CD14-positive monocyte (primary cell): Measurements from ENCODE around the gene CDH13. TPM values are rescaled to one million over a fixed set of nuclear protein-coding genes. Genes with fewer than 3 reads are reported as not detected.

ENCODE experiments used
- DNase-seq, 3 donors: peaks; one replicate each; pipeline ENCODE4 v3.0.0-alpha.2; 2011 to 2022
- H2AFZ ChIP-seq: 2 replicates; pipeline ENCODE4 v1.6.0; 2012; ENCODE audit warnings: mild to moderate bottlenecking, low read depth, low read length, inconsistent platforms; ENCODE audit not compliant: insufficient read depth, poor library complexity, severe bottlenecking
- H3K27ac ChIP-seq, 2 donors: 1 replicate in 1 of 2; 2 replicates in 1 of 2; pipeline ENCODE4 v1.5.1; 2012 to 2013; ENCODE audit warnings: low read length in 2 of 2, control low read depth in 1 of 2, inconsistent platforms in 1 of 2, low read depth in 1 of 2, mild to moderate bottlenecking in 1 of 2
- H3K27me3 ChIP-seq, 2 donors: one replicate each; pipeline versions ENCODE4 v1.6.0 to v1.6.1; 2011 to 2013; ENCODE audit warnings: low read length in 2 of 2; ENCODE audit not compliant: control insufficient read depth in 2 of 2, insufficient read depth in 2 of 2
- H3K36me3 ChIP-seq, 2 donors: replicated peaks in 1 of 2; 1 replicate in 1 of 2; 2 replicates in 1 of 2; pipeline versions ENCODE4 v1.5.1 to v1.6.1; 2012 to 2013; ENCODE audit warnings: low read length in 2 of 2, control low read depth in 1 of 2, inconsistent platforms in 1 of 2, mild to moderate bottlenecking in 1 of 2; ENCODE audit not compliant: insufficient read depth in 2 of 2, control insufficient read depth in 1 of 2
- H3K4me1 ChIP-seq, 2 donors: 1 replicate in 1 of 2; 2 replicates in 1 of 2; pipeline versions ENCODE4 v1.5.1 to v1.6.1; 2012 to 2013; ENCODE audit warnings: low read length in 2 of 2, control low read depth in 1 of 2, inconsistent platforms in 1 of 2, mild to moderate bottlenecking in 1 of 2, moderate library complexity in 1 of 2; ENCODE audit not compliant: insufficient read depth in 2 of 2, control insufficient read depth in 1 of 2
- H3K4me2 ChIP-seq: replicated peaks from 2 replicates; pipeline ENCODE3; 2012; ENCODE audit warnings: low read length, moderate library complexity, mild to moderate bottlenecking; ENCODE audit not compliant: poor library complexity, severe bottlenecking; ENCODE audit errors: extremely low read depth
- H3K4me3 ChIP-seq, 3 experiments: fragments of 200-600 bp in 1 of 3; sonication (generic) in 1 of 3; replicated peaks in 1 of 3; 1 replicate in 2 of 3; 2 replicates in 1 of 3; pipeline ENCODE4 v1.5.1; 2011 to 2013; ENCODE audit warnings: low read length in 3 of 3, mild to moderate bottlenecking in 3 of 3, control low read depth in 2 of 3, low read depth in 2 of 3, inconsistent platforms in 1 of 3, moderate library complexity in 1 of 3
- H3K79me2 ChIP-seq: 2 replicates; pipeline ENCODE4 v1.6.0; 2012; ENCODE audit warnings: mild to moderate bottlenecking, control low read depth, inconsistent platforms, low read length, moderate library complexity; ENCODE audit not compliant: insufficient read depth
- H3K9ac ChIP-seq: 2 replicates; pipeline ENCODE4 v1.6.0; 2017; ENCODE audit warnings: low read length, mild to moderate bottlenecking; ENCODE audit not compliant: insufficient read depth, poor library complexity, severe bottlenecking
- H3K9me3 ChIP-seq, 2 donors: replicated peaks in 1 of 2; 1 replicate in 1 of 2; 2 replicates in 1 of 2; pipeline versions ENCODE4 v1.5.1 to v1.6.1; 2012 to 2013; ENCODE audit warnings: low read length in 2 of 2, control low read depth in 1 of 2; ENCODE audit not compliant: control insufficient read depth in 1 of 2, insufficient read depth in 1 of 2
- H4K20me1 ChIP-seq: 2 replicates; pipeline ENCODE4 v1.6.0; 2012; ENCODE audit warnings: mild to moderate bottlenecking, low read length, control low read depth, moderate library complexity; ENCODE audit not compliant: insufficient read depth
- H3K27ac Mint-ChIP-seq, 7 donors: one replicate each; pipeline ENCODE4 v1.8.0; 2020; ENCODE audit warnings: mild to moderate bottlenecking in 7 of 7, mixed read lengths in 7 of 7, moderate library complexity in 6 of 7, inconsistent platforms in 2 of 7
- H3K27me3 Mint-ChIP-seq, 3 donors: one replicate each; pipeline ENCODE4 v1.8.0; 2021 to 2022; ENCODE audit warnings: low read depth in 3 of 3, mild to moderate bottlenecking in 3 of 3, mixed read lengths in 3 of 3, moderate library complexity in 3 of 3, inconsistent platforms in 1 of 3
- H3K36me3 Mint-ChIP-seq, 2 donors: one replicate each; pipeline ENCODE4 v1.8.0; 2020; ENCODE audit warnings: mixed read lengths in 2 of 2, inconsistent platforms in 1 of 2, mild to moderate bottlenecking in 1 of 2
- H3K4me1 Mint-ChIP-seq: one replicate; pipeline ENCODE4 v1.8.0; 2020; ENCODE audit warnings: mild to moderate bottlenecking, mixed read lengths
- H3K4me3 Mint-ChIP-seq, 2 donors: one replicate each; pipeline ENCODE4 v1.8.0; 2020; ENCODE audit warnings: mild to moderate bottlenecking in 2 of 2, mixed read lengths in 2 of 2, moderate library complexity in 1 of 2
- H3K9me3 Mint-ChIP-seq, 7 donors: one replicate each; pipeline ENCODE4 v1.8.0; 2020 to 2022; ENCODE audit warnings: mixed read lengths in 7 of 7, mild to moderate bottlenecking in 6 of 7, moderate library complexity in 6 of 7, inconsistent platforms in 2 of 7
- CTCF ChIP-seq: fragments of 200-600 bp; IDR thresholded peaks from one replicate; pipeline ENCODE4 v1.8.0; 2022; ENCODE audit warnings: antibody characterized with exemption, mild to moderate bottlenecking
- WGBS: methylation state at CpG from one replicate; pipeline ENCODE4 v1.1.5; 2013; ENCODE audit warnings: missing lambda C conversion rate; ENCODE audit not compliant: insufficient coverage; 5-methylcytosine and 5-hydroxymethylcytosine counted together
- intact Hi-C, 2 donors: fragments of 100-400 bp; cut with micrococcal nuclease; formaldehyde crosslinking; loops; one replicate each; pipeline versions ENCODE4 v1.15.0 to v1.15.1; 2023
- polyA plus RNA-seq, 3 donors: library from polyadenylated mRNA; depleted of rRNA in 1 of 3; unstranded in 2 of 3; stranded (reverse) in 1 of 3; fragments of 300-500 nt in 2 of 3; fragments of >200 nt in 1 of 3; fragmentation: Illumina TruSeq in 2 of 3; gene quantifications; 1 replicate in 2 of 3; 2 replicates in 1 of 3; pipeline ENCODE4 v1.2.3, GENCODE V29; 2012 to 2021

CDH13 gene
- polyA plus RNA-seq, 3 donors = 0.13 to 0.19 TPM; not detected in 1

- no peak overlapping the region for H3K27ac Mint-ChIP-seq
- intact Hi-C loops = no loop called here
- H3K4me3 ChIP-seq = no peak overlapping the region
- H4K20me1 ChIP-seq = no peaks in the 10 kb centered on the region
- H3K36me3 Mint-ChIP-seq = no peaks in the 10 kb centered on the region
- H3K4me3 Mint-ChIP-seq = no peak overlapping the region
- no peak for DNase-seq
- no peaks in the 10 kb centered on the region for H3K79me2 ChIP-seq
- no peak overlapping the region for H3K9ac ChIP-seq
- no peak for TF ChIP-seq CTCF
- H3K27ac ChIP-seq = no peak overlapping the region
- no peaks in the 10 kb centered on the region for H3K27me3 ChIP-seq
- no peak overlapping the region for H2AFZ ChIP-seq
- 86% methylated on average over 5 of the region's 5 CpGs for WGBS
- H3K9me3 Mint-ChIP-seq = peaks cover 0 to 12% (median 3%) of the 10 kb centered on the region in 7 donors
- H3K4me1 ChIP-seq = no peaks in the 10 kb centered on the region
- H3K9me3 ChIP-seq = no peaks in the 10 kb centered on the region
- no peaks in the 10 kb centered on the region for H3K36me3 ChIP-seq
- H3K4me2 ChIP-seq = no peak overlapping the region
- H3K27me3 Mint-ChIP-seq = peaks cover 7 to 8% (median 7%) of the 10 kb centered on the region in 3 donors
- H3K4me1 Mint-ChIP-seq = no peaks in the 10 kb centered on the region
Measured at GRCh38 chr16:82655720-82656490, 29.1 kb downstream of the CDH13 start.

GRCh38 chr16:82657239-82657638 lies 30.5 kb downstream of the CDH13 start:
- H2AFZ ChIP-seq = no peak overlapping the region
- Mint-ChIP-seq H3K36me3 (no peaks in the 10 kb centered on the region), H3K27ac (no peak overlapping the region), H3K9me3 (peaks cover 0 to 5% (median 0%) of the 10 kb centered on the region in 7 donors), H3K4me3 (no peak overlapping the region), H3K27me3 (peaks cover 7 to 8% (median 7%) of the 10 kb centered on the region in 3 donors), H3K4me1 (no peaks in the 10 kb centered on the region)
- no peak overlapping the region for H3K4me3 ChIP-seq
- TF ChIP-seq CTCF = no peak
- H3K36me3 ChIP-seq = no peaks in the 10 kb centered on the region
- H4K20me1 ChIP-seq = no peaks in the 10 kb centered on the region
- no peak overlapping the region for H3K4me2 ChIP-seq
- no peaks in the 10 kb centered on the region for H3K4me1 ChIP-seq
- H3K9ac ChIP-seq = no peak overlapping the region
- no peaks in the 10 kb centered on the region for H3K27me3 ChIP-seq
- no peaks in the 10 kb centered on the region for H3K79me2 ChIP-seq
- WGBS = no CpG with 5 or more reads among the region's 2 CpGs
- H3K27ac ChIP-seq = no peak overlapping the region
- intact Hi-C loops = no loop called here
- no peaks in the 10 kb centered on the region for H3K9me3 ChIP-seq
- DNase-seq = no peak
